Measurements from ENCODE around the gene PHLPP1. TPM values are rescaled to one million over a fixed set of nuclear protein-coding genes. Genes with fewer than 3 reads are reported as not detected.

Gene PHLPP1
- total RNA-seq, 1 experiment from 2014 or later, result 28.0 TPM

- CTCF ChIA-PET, result no interaction called here
- peaks cover 21% of the 10 kb centered on the region for H3K4me1 Mint-ChIP-seq (ENCODE audit: low read depth, unreplicated experiment)
- H3K27me3 Mint-ChIP-seq (ENCODE audit: unreplicated experiment), result no peaks in the 10 kb centered on the region
- no TSS peak for BruUV-seq (replicated peaks)
- H3K4me3 Mint-ChIP-seq (ENCODE audit: low read depth, unreplicated experiment), result no peak overlapping the region
- no peaks in the 10 kb centered on the region for H3K36me3 Mint-ChIP-seq (ENCODE audit: insufficient read depth, unreplicated experiment)
- intact Hi-C loops (cut with micrococcal nuclease; ENCODE audit: unreplicated experiment), result no loop called here
- no peak for DNase-seq
- H3K27ac Mint-ChIP-seq (ENCODE audit: unreplicated experiment), result no peak overlapping the region
- no peaks in the 10 kb centered on the region for H3K9me3 Mint-ChIP-seq (ENCODE audit: low read depth, unreplicated experiment)
- TF ChIP-seq CTCF (IDR thresholded peaks at IDR 0.05; ENCODE audit: unreplicated experiment), result no peak
Measured at GRCh38 chr18:62786689-62787088, 71.3 kb downstream of the PHLPP1 start.

- no TSS peak for BruUV-seq (replicated peaks)
- no peaks in the 10 kb centered on the region for H3K36me3 Mint-ChIP-seq (ENCODE audit: insufficient read depth, unreplicated experiment)
- CTCF ChIA-PET, result no interaction called here
- H3K27ac Mint-ChIP-seq (ENCODE audit: unreplicated experiment), result no peak overlapping the region
- H3K9me3 Mint-ChIP-seq (ENCODE audit: low read depth, unreplicated experiment), result no peaks in the 10 kb centered on the region
- peaks cover 13% of the 10 kb centered on the region for H3K4me1 Mint-ChIP-seq (ENCODE audit: low read depth, unreplicated experiment)
- H3K27me3 Mint-ChIP-seq (ENCODE audit: unreplicated experiment), result no peaks in the 10 kb centered on the region
- no peak for TF ChIP-seq CTCF (IDR thresholded peaks at IDR 0.05; ENCODE audit: unreplicated experiment)
- H3K4me3 Mint-ChIP-seq (ENCODE audit: low read depth, unreplicated experiment), result no peak overlapping the region
- DNase-seq, result no peak
- intact Hi-C loops (cut with micrococcal nuclease; ENCODE audit: unreplicated experiment), result no loop called here
Measured at GRCh38 chr18:62788111-62788510, 72.8 kb downstream of the PHLPP1 start.

GRCh38 chr18:62788876-62789275, 73.5 kb downstream of the PHLPP1 start:
- no peak overlapping the region for H3K27ac Mint-ChIP-seq (ENCODE audit: unreplicated experiment)
- H3K27me3 Mint-ChIP-seq (ENCODE audit: unreplicated experiment), result no peaks in the 10 kb centered on the region
- CTCF ChIA-PET, result interaction anchor here (0.6 kb wide), 1 partner anchor 90 kb away, joined by 3 read pairs; no protein-coding TSS in a partner anchor
- no peak for DNase-seq
- intact Hi-C loops (cut with micrococcal nuclease; ENCODE audit: unreplicated experiment), result no loop called here
- H3K4me3 Mint-ChIP-seq (ENCODE audit: low read depth, unreplicated experiment), result no peak overlapping the region
- no peaks in the 10 kb centered on the region for H3K36me3 Mint-ChIP-seq (ENCODE audit: insufficient read depth, unreplicated experiment)
- TF ChIP-seq CTCF (IDR thresholded peaks at IDR 0.05; ENCODE audit: unreplicated experiment), result no peak
- no TSS peak for BruUV-seq (replicated peaks)
- H3K9me3 Mint-ChIP-seq (ENCODE audit: low read depth, unreplicated experiment), result no peaks in the 10 kb centered on the region
- peaks cover 20% of the 10 kb centered on the region for H3K4me1 Mint-ChIP-seq (ENCODE audit: low read depth, unreplicated experiment)

- H3K9me3 Mint-ChIP-seq (ENCODE audit: low read depth, unreplicated experiment), result no peaks in the 10 kb centered on the region
- DNase-seq, result no peak
- H3K36me3 Mint-ChIP-seq (ENCODE audit: insufficient read depth, unreplicated experiment), result no peaks in the 10 kb centered on the region
- intact Hi-C loops (cut with micrococcal nuclease; ENCODE audit: unreplicated experiment), result no loop called here
- H3K4me1 Mint-ChIP-seq (ENCODE audit: low read depth, unreplicated experiment), result peaks cover 31% of the 10 kb centered on the region
- CTCF ChIA-PET, result interaction anchor here (1.0 to 1.5 kb wide), 2 partner anchors 9 to 21 kb away, joined by 3 to 4 read pairs; no protein-coding TSS in a partner anchor
- H3K4me3 Mint-ChIP-seq (ENCODE audit: low read depth, unreplicated experiment), result no peak overlapping the region
- no peaks in the 10 kb centered on the region for H3K27me3 Mint-ChIP-seq (ENCODE audit: unreplicated experiment)
- TF ChIP-seq CTCF (IDR thresholded peaks at IDR 0.05; ENCODE audit: unreplicated experiment), result no peak
- no TSS peak for BruUV-seq (replicated peaks)
- H3K27ac Mint-ChIP-seq (ENCODE audit: unreplicated experiment), result no peak overlapping the region
Measured at GRCh38 chr18:62790871-62791772, 75.8 kb downstream of the PHLPP1 start.

Data from Calu3 (cell line).